Measurements from ENCODE around the gene B3GALT5.

Gene B3GALT5

GRCh38 chr21:39696196-39696595 is 83.5 kb downstream of the B3GALT5 start:
- Histone ChIP-seq H3K4me1 (ENCODE audit: low read length) (no peaks in the 10 kb centered on the region), H3K79me2 (ENCODE audit: low read length) (no peaks in the 10 kb centered on the region), H2AFZ (ENCODE audit: low read length) (no peak overlapping the region), H3K4me3 (ENCODE audit: low read length) (no peak overlapping the region), H3K9me2 (replicated peaks; ENCODE audit: insufficient read depth, low read length) (no peaks in the 10 kb centered on the region), H3K9ac (ENCODE audit: low read length) (no peak overlapping the region), H4K20me1 (ENCODE audit: insufficient read depth, low read length) (no peaks in the 10 kb centered on the region), H3K4me2 (ENCODE audit: low read depth, low read length) (no peak overlapping the region), H3F3A (ENCODE audit: insufficient read depth, low read length) (no peaks in the 10 kb centered on the region), H3K36me3 (replicated peaks; ENCODE audit: insufficient read depth, low read length) (no peaks in the 10 kb centered on the region), H3K27ac (ENCODE audit: low read length) (no peak overlapping the region), H3K9me3 (replicated peaks; ENCODE audit: insufficient read depth, low read length) (no peaks in the 10 kb centered on the region), H3K27me3 (replicated peaks; ENCODE audit: insufficient read depth, low read length) (no peaks in the 10 kb centered on the region)
- TF ChIP-seq CTCF (IDR thresholded peaks at IDR 0.05; ENCODE audit: low read length): no peak
- TF ChIP-seq EZH2 (optimal IDR thresholded peaks at IDR 0.05; ENCODE audit: low read depth, low read length): no peak
- TF ChIP-seq EZH2phosphoT487 (IDR thresholded peaks at IDR 0.05; ENCODE audit: low read length): no peak
- DNase-seq: no peak

- H3K9me2 ChIP-seq (replicated peaks; ENCODE audit: insufficient read depth, low read length): no peaks in the 10 kb centered on the region
- no peak for DNase-seq
- H3K27me3 ChIP-seq (replicated peaks; ENCODE audit: insufficient read depth, low read length): no peaks in the 10 kb centered on the region
- H3K4me1 ChIP-seq (ENCODE audit: low read length): no peaks in the 10 kb centered on the region
- no peaks in the 10 kb centered on the region for H3K79me2 ChIP-seq (ENCODE audit: low read length)
- no peak overlapping the region for H2AFZ ChIP-seq (ENCODE audit: low read length)
- no peak overlapping the region for H3K9ac ChIP-seq (ENCODE audit: low read length)
- H3K27ac ChIP-seq (ENCODE audit: low read length): no peak overlapping the region
- H3F3A ChIP-seq (ENCODE audit: insufficient read depth, low read length): no peaks in the 10 kb centered on the region
- TF ChIP-seq EZH2phosphoT487 (IDR thresholded peaks at IDR 0.05; ENCODE audit: low read length): no peak
- no peak for TF ChIP-seq CTCF (IDR thresholded peaks at IDR 0.05; ENCODE audit: low read length)
- TF ChIP-seq EZH2 (optimal IDR thresholded peaks at IDR 0.05; ENCODE audit: low read depth, low read length): no peak
- no peak overlapping the region for H3K4me3 ChIP-seq (ENCODE audit: low read length)
- no peaks in the 10 kb centered on the region for H3K36me3 ChIP-seq (replicated peaks; ENCODE audit: insufficient read depth, low read length)
- H3K9me3 ChIP-seq (replicated peaks; ENCODE audit: insufficient read depth, low read length): no peaks in the 10 kb centered on the region
- no peak overlapping the region for H3K4me2 ChIP-seq (ENCODE audit: low read depth, low read length)
- no peaks in the 10 kb centered on the region for H4K20me1 ChIP-seq (ENCODE audit: insufficient read depth, low read length)
Measured at GRCh38 chr21:39696618-39697017, 83.9 kb downstream of the B3GALT5 start.

- Histone ChIP-seq H4K20me1 (ENCODE audit: insufficient read depth, low read length) (no peaks in the 10 kb centered on the region), H3K36me3 (replicated peaks; ENCODE audit: insufficient read depth, low read length) (no peaks in the 10 kb centered on the region), H3K27me3 (replicated peaks; ENCODE audit: insufficient read depth, low read length) (no peaks in the 10 kb centered on the region), H3K9me2 (replicated peaks; ENCODE audit: insufficient read depth, low read length) (no peaks in the 10 kb centered on the region), H3K4me3 (ENCODE audit: low read length) (no peak overlapping the region), H3K9me3 (replicated peaks; ENCODE audit: insufficient read depth, low read length) (no peaks in the 10 kb centered on the region), H3F3A (ENCODE audit: insufficient read depth, low read length) (no peaks in the 10 kb centered on the region), H3K4me1 (ENCODE audit: low read length) (no peaks in the 10 kb centered on the region), H3K27ac (ENCODE audit: low read length) (no peak overlapping the region), H2AFZ (ENCODE audit: low read length) (no peak overlapping the region), H3K79me2 (ENCODE audit: low read length) (no peaks in the 10 kb centered on the region), H3K4me2 (ENCODE audit: low read depth, low read length) (no peak overlapping the region), H3K9ac (ENCODE audit: low read length) (no peak overlapping the region)
- TF ChIP-seq EZH2phosphoT487 (IDR thresholded peaks at IDR 0.05; ENCODE audit: low read length): no peak
- no peak for TF ChIP-seq EZH2 (optimal IDR thresholded peaks at IDR 0.05; ENCODE audit: low read depth, low read length)
- TF ChIP-seq CTCF (IDR thresholded peaks at IDR 0.05; ENCODE audit: low read length): no peak
- DNase-seq: no peak
Measured at GRCh38 chr21:39700318-39700717, 87.6 kb downstream of the B3GALT5 start.

Data from MM.1S (cell line).